Nephron (organoid): ENCODE data around the gene DNAL4.

ENCODE experiments used
- H3K27ac Mint-ChIP-seq, 3 experiments: 2 replicates each; pipeline ENCODE4 v1.8.0; 2020; ENCODE audit warnings: mixed read lengths in 3 of 3, mild to moderate bottlenecking in 2 of 3, moderate library complexity in 1 of 3
- H3K27me3 Mint-ChIP-seq: 2 replicates; pipeline ENCODE4 v1.8.0; 2021; ENCODE audit warnings: low read depth, mild to moderate bottlenecking, moderate library complexity, mixed read lengths
- H3K36me3 Mint-ChIP-seq: 2 replicates; pipeline ENCODE4 v1.8.0; 2020; ENCODE audit warnings: low read depth, mixed read lengths
- H3K4me1 Mint-ChIP-seq: 2 replicates; pipeline ENCODE4 v1.8.0; 2020; ENCODE audit warnings: mixed read lengths
- H3K4me3 Mint-ChIP-seq, 3 experiments: 2 replicates each; pipeline ENCODE4 v1.8.0; 2020; ENCODE audit warnings: mild to moderate bottlenecking in 3 of 3, mixed read lengths in 3 of 3, moderate library complexity in 2 of 3
- H3K9me3 Mint-ChIP-seq: 2 replicates; pipeline ENCODE4 v1.8.0; 2020; ENCODE audit warnings: mixed read lengths
- CTCF ChIP-seq, 3 experiments: fragments of 200-600 bp; sonication (generic); IDR thresholded peaks; one replicate each; pipeline ENCODE4 v1.5.0; 2021; ENCODE audit warnings: antibody characterized with exemption in 3 of 3; ENCODE audit not compliant: unreplicated experiment in 3 of 3

Gene DNAL4

DNA sequence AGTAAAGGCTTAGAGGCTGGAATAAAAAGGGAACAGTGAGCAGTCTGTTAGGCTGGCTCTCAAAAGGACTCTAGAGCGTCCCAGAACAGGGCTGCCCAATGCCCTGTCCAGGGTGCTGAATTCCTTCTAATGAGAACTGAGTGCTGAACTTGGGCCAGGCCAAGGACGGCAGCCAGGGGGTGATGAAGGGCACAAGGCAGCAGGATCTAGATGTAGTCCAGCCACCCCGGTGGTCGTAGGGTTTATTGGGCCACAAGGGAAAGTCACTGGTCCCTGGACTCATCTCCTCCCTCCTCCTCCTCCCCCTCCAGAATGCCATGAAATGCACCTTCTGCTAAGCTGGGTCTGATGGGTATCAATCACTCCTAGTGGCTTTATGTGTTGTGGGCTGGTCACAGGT, 30.6 kb upstream of the DNAL4 start:
- H3K4me3 Mint-ChIP-seq, result no peak overlapping the region
- H3K27me3 Mint-ChIP-seq, result peaks cover 10% of the 10 kb centered on the region
- no peaks in the 10 kb centered on the region for H3K4me1 Mint-ChIP-seq
- H3K36me3 Mint-ChIP-seq, result no peaks in the 10 kb centered on the region
- TF ChIP-seq CTCF (IDR thresholded peaks at IDR 0.05; ENCODE audit: unreplicated experiment in 3 of 3), result peak; percentile 58 to 68 (median 65)
- H3K27ac Mint-ChIP-seq, result no peak overlapping the region
- H3K9me3 Mint-ChIP-seq, result no peaks in the 10 kb centered on the region

- no peak for TF ChIP-seq CTCF (IDR thresholded peaks at IDR 0.05; ENCODE audit: unreplicated experiment in 3 of 3)
- Mint-ChIP-seq H3K9me3 (no peaks in the 10 kb centered on the region), H3K27me3 (peaks cover 10% of the 10 kb centered on the region), H3K4me3 (no peak overlapping the region), H3K36me3 (no peaks in the 10 kb centered on the region), H3K4me1 (no peaks in the 10 kb centered on the region), H3K27ac (no peak overlapping the region)
These were observed 29.7 kb upstream of the DNAL4 start for GRCh38 chr22:38823637-38824036.

DNA sequence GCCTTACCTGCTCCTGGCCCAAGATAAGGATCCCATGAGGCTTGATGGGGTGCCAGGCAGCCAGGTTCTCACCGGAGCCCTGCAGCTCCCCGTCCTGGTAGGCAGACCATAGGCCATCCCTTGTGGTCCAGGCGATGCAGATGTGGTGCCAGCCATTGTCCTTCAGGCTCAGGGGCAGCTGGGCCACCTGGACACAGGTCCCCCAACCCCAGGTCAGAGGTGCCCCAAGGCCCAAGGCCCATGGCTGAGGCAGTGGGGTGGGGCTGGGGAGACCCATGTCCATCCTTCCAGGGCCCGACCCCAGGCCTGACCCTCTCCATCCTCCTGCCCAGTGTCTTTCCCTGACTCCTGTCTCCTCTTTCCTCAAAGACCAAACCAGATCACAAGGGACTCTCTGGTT, 29.1 kb upstream of the DNAL4 start:
- Mint-ChIP-seq H3K4me3 (no peak overlapping the region), H3K36me3 (no peaks in the 10 kb centered on the region), H3K4me1 (no peaks in the 10 kb centered on the region), H3K27me3 (peaks cover 14% of the 10 kb centered on the region), H3K9me3 (no peaks in the 10 kb centered on the region), H3K27ac (no peak overlapping the region)
- no peak for TF ChIP-seq CTCF (IDR thresholded peaks at IDR 0.05; ENCODE audit: unreplicated experiment in 3 of 3)

GRCh38 chr22:38820020-38820419, 26.1 kb upstream of the DNAL4 start:
- peaks cover 21% of the 10 kb centered on the region for H3K27me3 Mint-ChIP-seq
- H3K4me1 Mint-ChIP-seq, result no peaks in the 10 kb centered on the region
- H3K4me3 Mint-ChIP-seq, result no peak overlapping the region
- H3K9me3 Mint-ChIP-seq, result no peaks in the 10 kb centered on the region
- no peak for TF ChIP-seq CTCF (IDR thresholded peaks at IDR 0.05; ENCODE audit: unreplicated experiment in 3 of 3)
- H3K27ac Mint-ChIP-seq, result no peak overlapping the region
- H3K36me3 Mint-ChIP-seq, result no peaks in the 10 kb centered on the region

DNA sequence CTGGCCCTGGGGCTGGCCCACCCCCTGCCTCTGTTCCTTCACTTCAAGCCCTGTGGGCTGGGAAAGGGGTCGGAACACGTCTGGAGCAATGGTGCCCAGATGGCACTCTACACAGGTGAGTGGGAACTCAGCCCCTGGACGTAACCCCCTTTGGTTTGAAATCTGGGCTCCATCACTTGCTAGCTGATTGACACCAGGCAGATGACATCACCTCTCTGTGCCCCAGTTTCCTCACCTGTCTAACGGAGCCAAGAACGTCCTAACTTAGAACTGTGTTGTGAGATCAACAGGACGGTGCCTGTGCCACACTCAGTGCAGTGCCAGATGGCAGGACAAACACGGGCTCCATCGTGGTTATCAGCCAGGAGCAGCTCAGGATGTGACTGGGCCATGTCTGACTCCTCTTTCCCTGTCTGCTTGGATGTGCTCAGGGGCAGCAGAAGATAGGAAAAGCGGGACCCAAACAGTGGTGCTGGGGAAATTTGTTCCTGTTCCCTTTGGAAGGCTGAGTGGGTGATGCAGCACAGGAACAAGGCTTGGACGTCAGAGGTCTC, 25.5 kb upstream of the DNAL4 start:
- H3K4me1 Mint-ChIP-seq, result no peaks in the 10 kb centered on the region
- TF ChIP-seq CTCF (IDR thresholded peaks at IDR 0.05; ENCODE audit: unreplicated experiment in 3 of 3), result no peak
- no peaks in the 10 kb centered on the region for H3K9me3 Mint-ChIP-seq
- peaks cover 25% of the 10 kb centered on the region for H3K27me3 Mint-ChIP-seq
- no peak overlapping the region for H3K4me3 Mint-ChIP-seq
- no peak overlapping the region for H3K27ac Mint-ChIP-seq
- no peaks in the 10 kb centered on the region for H3K36me3 Mint-ChIP-seq

DNA sequence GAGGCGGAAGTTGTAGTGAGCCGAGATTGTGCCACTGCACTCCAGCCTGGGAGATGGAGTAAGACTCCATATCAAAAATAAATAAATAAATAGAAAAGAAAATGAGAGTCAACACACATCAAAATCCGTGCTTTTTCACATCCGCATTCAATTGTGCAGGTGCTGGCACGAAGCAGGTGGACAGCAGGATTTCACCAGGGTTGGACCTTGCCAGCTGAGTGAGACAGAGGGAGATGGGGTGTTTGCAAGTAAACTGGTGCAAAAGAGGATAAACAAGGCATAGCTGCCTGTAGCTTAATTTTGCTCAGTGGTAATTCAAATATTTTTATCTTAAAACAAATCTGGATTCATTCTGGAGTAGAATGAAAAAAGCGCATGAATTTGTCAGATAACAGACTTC, 23.3 kb upstream of the DNAL4 start:
- Mint-ChIP-seq H3K27me3 (peaks cover 27% of the 10 kb centered on the region), H3K9me3 (no peaks in the 10 kb centered on the region), H3K4me3 (no peak overlapping the region), H3K4me1 (no peaks in the 10 kb centered on the region), H3K36me3 (no peaks in the 10 kb centered on the region), H3K27ac (no peak overlapping the region)
- no peak for TF ChIP-seq CTCF (IDR thresholded peaks at IDR 0.05; ENCODE audit: unreplicated experiment in 3 of 3)
